HEK293T (cell line): ENCODE data around the gene CDK5RAP2.

ENCODE experiments used
- BHLHE40 ChIP-seq: fragments of 450-650 bp; IDR thresholded peaks from 2 replicates; pipeline ENCODE4 v1.6.1; 2016; ENCODE audit warnings: mild to moderate bottlenecking, moderate library complexity, borderline replicate concordance
- ELF4 ChIP-seq: fragments of 450-650 bp; IDR thresholded peaks from 2 replicates; pipeline ENCODE4 v1.6.1; 2017; ENCODE audit warnings: antibody characterized with exemption
- FOXM1 ChIP-seq: fragments of 450-650 bp; IDR thresholded peaks from 2 replicates; pipeline ENCODE4 v1.6.1; 2017; ENCODE audit warnings: mild to moderate bottlenecking, borderline replicate concordance
- NFRKB ChIP-seq: fragments of 450-650 bp; IDR thresholded peaks from 2 replicates; pipeline ENCODE4 v1.6.1; 2016; ENCODE audit warnings: mild to moderate bottlenecking, moderate library complexity
- SP1 ChIP-seq: fragments of 450-650 bp; IDR thresholded peaks from 2 replicates; pipeline ENCODE4 v1.6.1; 2017
- SUZ12 ChIP-seq: fragments of 450-650 bp; IDR thresholded peaks from 2 replicates; pipeline ENCODE4 v1.6.1; 2016; ENCODE audit warnings: mild to moderate bottlenecking

GRCh38 chr9:120583958-120584369 lies 4.0 kb upstream of the CDK5RAP2 start:
- TF ChIP-seq BHLHE40 = no peak
- TF ChIP-seq NFRKB = no peak
- TF ChIP-seq ELF4 = no peak
- TF ChIP-seq FOXM1 = no peak
- TF ChIP-seq SUZ12 = no peak
- TF ChIP-seq SP1 = no peak
